ENCODE results near the gene AGRN.
"Not testable (repeated sequence)": the region's sequence is repeated elsewhere in the genome, so short reads cannot be mapped to it uniquely, and the experiment has no call there.

DNA sequence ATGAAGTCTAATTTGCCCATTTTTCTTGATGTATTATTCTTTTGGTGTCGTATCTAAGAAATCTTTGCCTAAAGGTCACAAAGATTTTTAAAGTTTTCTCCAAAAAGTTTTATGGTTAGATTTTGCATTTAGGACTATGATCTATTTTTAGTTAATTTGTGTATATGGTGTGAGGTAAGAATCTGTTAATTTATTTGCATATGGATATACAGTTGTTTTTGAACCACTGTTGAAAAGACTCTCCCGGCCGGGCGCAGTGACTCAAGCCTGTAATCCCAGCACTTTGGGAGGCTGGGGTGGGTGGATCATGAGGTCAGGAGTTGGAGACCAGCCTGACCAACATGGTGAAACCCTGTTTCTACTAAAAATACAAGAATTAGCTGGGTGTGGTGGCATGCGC, 31.9 kb upstream of the AGRN start:
- TF ChIP-seq POLR2A, POLR2AphosphoS5, EP300 (IDR thresholded peaks at IDR 0.05): not testable (repeated sequence)
- TF ChIP-seq, protein P1, sequence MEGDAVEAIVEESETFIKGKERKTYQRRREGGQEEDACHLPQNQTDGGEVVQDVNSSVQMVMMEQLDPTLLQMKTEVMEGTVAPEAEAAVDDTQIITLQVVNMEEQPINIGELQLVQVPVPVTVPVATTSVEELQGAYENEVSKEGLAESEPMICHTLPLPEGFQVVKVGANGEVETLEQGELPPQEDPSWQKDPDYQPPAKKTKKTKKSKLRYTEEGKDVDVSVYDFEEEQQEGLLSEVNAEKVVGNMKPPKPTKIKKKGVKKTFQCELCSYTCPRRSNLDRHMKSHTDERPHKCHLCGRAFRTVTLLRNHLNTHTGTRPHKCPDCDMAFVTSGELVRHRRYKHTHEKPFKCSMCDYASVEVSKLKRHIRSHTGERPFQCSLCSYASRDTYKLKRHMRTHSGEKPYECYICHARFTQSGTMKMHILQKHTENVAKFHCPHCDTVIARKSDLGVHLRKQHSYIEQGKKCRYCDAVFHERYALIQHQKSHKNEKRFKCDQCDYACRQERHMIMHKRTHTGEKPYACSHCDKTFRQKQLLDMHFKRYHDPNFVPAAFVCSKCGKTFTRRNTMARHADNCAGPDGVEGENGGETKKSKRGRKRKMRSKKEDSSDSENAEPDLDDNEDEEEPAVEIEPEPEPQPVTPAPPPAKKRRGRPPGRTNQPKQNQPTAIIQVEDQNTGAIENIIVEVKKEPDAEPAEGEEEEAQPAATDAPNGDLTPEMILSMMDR (IDR thresholded peaks at IDR 0.05) = not testable (repeated sequence)
